GM15510 (cell line): ENCODE measurements around the gene LIMS2.

Experiments
- POLR2A ChIP-seq: IDR thresholded peaks from 3 replicates; pipeline ENCODE4 v1.6.1; 2011; ENCODE audit warnings: borderline replicate concordance; ENCODE audit not compliant: insufficient read length; ENCODE audit errors: extremely low read depth

The LIMS2 gene

GRCh38 chr2:127597046-127597983, 78.0 kb downstream of the LIMS2 start:
- TF ChIP-seq POLR2A: no peak

GRCh38 chr2:127596311-127597045, 78.9 kb downstream of the LIMS2 start:
- no peak for TF ChIP-seq POLR2A

GRCh38 chr2:127594116-127594591, 81.2 kb downstream of the LIMS2 start:
- no peak for TF ChIP-seq POLR2A

- no peak for TF ChIP-seq POLR2A
These were observed 81.9 kb downstream of the LIMS2 start for GRCh38 chr2:127593228-127594115.

- no peak for TF ChIP-seq POLR2A
These were observed 82.5 kb downstream of the LIMS2 start for GRCh38 chr2:127592761-127593227.

GRCh38 chr2:127591221-127591923, 84.0 kb downstream of the LIMS2 start:
- TF ChIP-seq POLR2A: no peak

GRCh38 chr2:127590386-127591190, 84.7 kb downstream of the LIMS2 start:
- TF ChIP-seq POLR2A: no peak

- no peak for TF ChIP-seq POLR2A
These were observed 85.5 kb downstream of the LIMS2 start for GRCh38 chr2:127589841-127590240.

GRCh38 chr2:127589358-127589757, 86.0 kb downstream of the LIMS2 start:
- TF ChIP-seq POLR2A: no peak
